Epidermal melanocyte (primary cell): ENCODE data around the gene DOCK1.

Experiments
- DNase-seq: peaks from one replicate; pipeline ENCODE4 v3.0.0; 2011; ENCODE audit warnings: low spot score; ENCODE audit not compliant: insufficient read length

Gene DOCK1

DNA sequence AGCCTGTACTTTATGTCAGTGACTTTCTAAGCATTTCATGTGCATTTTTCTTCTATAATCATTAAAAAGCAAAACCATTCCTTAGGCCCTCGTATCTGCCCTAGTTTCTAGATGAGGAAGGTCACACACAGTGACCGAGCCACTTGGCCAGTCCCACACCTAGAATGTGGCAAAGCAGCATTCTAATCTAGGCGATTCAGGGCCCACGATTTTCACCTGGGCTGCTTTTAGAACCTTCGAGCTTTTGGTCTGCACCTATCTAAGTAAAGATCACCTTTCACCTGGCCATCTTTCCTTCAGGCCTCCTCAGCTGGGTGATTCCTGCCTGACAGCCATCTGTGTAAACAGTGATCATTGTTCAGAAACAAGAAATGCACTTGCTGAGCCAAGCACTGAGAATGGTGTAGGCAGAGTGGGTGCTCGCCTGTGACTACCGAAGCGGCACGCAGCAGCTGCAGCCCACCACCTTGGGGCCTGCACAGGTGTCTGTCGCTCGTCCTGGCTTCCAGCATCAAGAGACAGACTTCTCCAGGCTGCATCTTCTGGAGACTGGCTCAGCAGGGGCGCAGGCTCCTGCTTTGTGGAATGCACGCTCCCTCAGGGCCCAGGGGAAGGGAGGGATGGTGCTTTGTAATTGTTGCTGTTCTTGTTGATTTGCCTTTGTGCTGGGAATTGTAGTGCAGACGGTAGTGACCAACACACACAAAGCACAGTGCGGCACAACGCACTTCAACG is 440.2 kb downstream of the DOCK1 start:
- no peak for DNase-seq

DNA sequence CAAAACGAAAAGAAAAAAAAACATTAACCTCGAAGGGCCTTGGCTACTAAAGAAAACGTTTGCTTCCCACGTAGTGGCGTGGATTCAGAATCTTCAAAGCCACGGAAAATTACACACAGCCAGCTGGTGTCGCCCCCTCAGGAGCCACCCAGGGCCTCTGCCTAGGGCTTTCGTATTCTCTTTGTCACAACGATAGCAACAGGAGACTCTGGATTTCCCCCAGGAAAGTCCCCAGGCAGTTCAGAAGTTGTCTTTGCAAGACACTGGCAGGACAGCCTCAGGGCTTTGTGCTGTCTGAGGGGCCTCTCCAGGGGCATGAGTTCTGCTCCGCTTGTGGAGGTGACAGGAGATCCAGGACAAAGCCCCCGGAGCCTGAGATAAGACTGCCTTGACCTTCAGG is 441.4 kb downstream of the DOCK1 start:
- DNase-seq = no peak

DNA sequence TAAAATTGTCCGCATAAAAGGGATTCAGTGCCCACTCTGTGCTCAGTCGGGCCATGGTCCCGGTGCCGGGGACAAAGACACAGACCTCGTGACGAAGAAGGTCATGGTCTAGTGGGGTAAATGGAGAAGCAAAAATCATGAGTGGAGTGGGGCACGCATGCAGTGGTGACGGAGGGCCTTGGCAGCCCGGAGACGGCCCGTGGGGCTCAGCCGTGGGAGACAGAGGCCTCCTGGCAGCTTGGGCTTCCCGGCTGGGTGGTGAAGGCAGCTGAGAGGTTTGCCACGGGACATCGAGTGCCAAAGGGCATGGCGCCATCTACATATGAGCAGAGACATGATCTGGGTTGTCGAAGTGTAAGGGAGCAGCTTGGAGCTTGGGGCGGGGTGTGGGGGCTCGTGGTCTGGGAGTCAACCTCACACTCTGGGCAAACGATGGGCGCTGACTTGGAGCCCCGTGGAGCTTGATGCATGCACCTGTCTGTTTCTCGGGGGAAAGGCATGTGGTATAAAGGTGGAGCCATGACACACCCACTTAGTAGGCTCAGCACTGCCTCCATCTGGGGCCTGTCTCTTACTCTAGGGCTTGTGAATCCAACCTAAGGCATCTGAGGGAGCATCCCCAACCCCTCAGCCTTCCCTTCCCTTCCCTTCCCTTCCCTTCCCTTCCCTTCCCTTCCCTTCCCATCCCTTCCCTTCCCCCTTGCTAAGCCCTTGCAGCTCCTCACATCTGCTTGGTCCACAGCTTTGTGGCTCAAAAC is 442.2 kb downstream of the DOCK1 start:
- DNase-seq = no peak

DNA sequence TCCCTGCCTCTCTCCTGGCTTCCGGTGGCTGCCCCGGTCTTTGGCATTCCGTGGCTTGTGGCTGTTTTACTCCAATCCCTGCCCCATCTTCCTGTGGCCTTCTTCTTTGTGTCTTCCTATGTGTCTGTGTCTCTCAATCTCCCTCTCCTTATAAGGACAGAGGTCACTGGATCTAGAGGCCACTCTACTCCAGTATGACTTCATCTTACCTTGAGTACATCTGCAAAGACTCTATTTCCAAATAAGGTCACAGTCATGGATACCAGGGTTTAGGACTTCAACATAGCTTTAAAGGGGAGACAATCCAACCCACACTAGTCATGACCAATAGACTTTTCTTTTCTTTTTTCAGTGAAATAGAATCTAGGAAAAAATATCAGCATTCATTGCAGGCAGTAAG is 444.5 kb downstream of the DOCK1 start:
- DNase-seq = no peak

DNA sequence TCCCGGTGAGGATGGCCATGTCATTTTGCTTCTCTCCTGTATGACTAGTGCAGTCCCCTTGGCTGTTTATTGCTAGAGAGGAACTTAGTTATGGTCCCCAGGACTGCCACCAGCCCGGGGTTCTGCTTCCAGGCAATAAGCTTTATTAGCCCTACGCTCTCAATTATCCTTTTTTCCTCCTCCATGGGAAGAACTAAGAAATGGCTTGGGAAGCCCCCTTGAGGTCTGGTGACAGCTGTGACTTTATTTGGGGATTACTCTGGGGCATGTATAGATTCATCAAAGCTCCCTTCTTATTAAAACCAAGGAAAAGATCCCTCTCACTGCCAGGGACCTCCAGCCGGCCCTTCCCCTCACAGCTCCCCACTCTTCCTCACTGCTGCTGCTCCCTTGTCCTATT is 446.3 kb downstream of the DOCK1 start:
- DNase-seq = no peak

DNA sequence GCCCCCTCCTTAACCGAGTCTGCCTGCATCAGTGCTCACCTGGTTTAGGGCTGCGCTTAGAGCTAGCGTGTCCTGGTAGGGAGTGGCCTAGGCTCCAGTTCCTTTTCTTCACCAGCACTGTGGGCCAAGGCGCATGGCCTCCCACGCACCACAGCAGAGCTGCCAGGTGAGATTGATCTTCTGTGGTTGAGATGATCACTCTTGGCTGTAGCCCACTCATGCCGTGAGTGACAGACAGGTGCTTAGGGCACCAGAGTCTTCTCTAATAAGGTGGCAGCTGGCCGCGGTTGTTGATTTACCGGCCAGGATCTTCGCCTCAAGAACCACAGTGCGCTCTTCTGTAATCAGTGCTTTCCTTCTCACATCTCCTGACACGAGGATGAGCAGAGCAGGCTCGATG is 448.3 kb downstream of the DOCK1 start:
- no peak for DNase-seq

DNA sequence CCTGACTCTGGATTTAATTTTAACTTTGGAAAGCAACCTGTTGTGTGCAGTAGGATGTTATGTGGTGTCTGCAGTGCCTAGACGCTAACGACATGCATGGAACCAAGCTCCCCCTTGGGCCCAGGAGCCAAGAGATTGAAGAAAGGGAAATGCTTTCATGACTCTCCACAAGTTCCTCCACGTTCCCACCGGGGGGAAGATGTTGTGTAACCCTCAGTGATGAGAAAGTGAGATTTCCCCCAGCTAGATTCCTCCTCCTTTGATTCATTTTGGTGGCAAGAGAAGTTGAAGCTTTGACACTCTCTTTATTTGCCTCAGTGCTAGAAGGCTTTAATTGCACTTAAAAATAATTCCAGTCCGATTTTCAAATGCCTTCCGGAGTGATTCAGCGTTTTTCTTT is 449.0 kb downstream of the DOCK1 start:
- DNase-seq = no peak

DNA sequence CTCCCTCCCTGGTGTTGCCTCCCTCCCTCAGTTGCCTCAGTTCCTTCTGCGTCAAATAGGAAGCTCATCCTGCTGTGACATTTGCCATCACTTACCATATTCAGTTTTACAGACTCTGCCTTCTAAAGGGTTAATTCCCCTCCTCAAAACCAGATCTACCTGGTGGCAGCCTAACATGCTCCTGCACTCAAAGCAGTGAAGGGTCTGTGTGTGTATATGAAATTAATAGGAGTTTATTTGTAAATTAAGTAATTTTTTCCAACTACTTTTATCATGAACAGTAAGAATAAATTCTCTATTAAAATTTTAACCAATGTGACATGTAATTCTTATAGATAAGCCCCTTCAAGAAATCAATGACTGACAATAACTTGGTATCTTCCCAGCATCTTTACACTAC is 449.8 kb downstream of the DOCK1 start:
- no peak for DNase-seq

DNA sequence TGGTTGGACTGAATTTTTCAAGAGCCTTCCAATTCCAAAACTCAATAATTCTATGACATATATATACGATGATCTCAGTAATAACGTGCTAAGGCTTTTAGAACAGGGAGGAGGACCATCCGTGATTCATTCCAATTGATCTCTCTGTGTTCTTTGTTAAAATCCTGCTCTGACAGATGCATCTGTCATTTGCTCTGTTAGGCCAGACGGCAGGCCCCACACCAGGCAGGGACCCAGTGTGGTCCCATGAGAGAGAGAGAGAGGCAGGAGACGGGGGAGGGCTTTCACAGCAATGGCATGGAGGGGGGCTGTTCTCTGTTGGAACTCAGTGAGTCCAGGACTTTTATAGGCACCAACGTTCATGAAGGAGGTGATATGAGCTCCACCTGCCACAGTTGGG is 451.1 kb downstream of the DOCK1 start:
- DNase-seq = no peak

DNA sequence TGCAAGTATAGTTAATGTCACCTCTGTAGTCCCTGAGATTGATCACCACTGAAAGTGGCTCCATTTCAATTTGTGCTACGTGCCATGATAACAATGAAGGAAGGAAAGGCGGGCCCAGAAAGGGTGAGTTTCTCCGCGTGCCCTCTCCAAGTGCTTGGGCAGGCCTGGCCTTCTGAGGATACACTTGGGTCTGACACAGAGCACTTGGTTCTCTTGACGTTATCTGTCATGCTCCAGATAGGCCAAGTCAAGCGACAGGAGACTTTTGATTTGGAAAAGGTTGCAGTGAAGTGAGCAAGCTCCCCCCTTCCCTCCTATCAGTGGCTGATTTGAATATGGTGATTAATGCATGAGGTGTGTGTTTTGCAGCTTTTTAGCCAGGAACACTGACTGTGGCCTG is 452.0 kb downstream of the DOCK1 start:
- DNase-seq = no peak

DNA sequence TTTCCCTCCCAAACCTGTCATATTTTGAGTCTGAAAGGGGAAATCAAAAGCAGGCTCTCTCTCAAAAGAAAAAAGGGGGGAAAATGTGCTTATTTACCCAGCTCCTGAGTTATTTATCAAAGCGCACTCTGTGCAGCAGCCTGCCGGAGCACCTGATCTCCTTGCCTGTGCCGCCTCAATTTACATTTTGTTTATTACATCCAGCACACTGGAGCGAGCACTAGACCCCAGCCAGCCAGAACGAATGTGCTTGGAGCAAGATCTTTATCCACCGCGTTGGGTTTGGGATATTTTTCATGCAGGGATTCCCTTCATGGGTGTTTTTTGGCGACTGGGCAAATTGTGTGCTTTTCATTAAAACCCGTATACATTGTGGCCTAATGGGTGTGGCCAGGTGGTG is 453.1 kb downstream of the DOCK1 start:
- no peak for DNase-seq

DNA sequence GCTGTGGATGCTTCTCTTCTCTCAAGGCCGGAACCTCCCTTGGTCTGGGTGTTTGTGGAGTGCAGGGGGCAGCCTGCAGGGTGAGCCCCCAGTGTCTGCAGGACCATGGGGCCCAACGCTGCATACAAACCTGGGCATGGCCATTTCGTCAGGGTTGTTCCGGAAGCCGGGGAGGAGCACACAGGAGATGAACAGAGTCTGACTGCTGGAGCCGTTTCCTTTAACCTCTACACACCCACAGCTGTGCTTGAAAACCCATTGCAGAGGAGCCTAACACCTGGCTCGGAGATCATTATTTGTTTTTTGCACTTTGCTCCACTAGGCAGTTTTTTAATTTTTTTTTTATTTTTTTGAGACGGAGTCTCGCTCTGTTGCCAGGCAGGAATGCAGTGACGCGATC is 458.8 kb downstream of the DOCK1 start:
- DNase-seq = no peak

DNA sequence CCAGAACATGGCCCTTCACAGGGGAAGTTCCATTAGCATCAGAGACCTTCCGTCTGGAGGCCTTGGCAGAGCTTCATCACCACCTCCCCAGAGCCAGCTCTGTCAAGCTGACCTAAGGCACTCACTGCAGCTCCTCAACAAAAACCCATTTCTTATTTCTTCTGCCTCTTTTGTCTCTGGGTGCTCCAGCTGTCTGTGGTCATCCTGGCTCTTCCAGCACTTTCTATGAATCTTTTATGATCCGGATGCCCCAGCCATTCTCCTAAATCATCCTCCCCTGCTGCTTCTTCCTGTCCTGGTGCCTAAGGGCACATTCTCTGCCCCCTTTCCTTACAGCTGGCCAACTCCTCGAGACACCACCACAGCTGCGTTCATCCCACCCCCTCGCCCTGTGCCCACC is 462.9 kb downstream of the DOCK1 start:
- DNase-seq = no peak

DNA sequence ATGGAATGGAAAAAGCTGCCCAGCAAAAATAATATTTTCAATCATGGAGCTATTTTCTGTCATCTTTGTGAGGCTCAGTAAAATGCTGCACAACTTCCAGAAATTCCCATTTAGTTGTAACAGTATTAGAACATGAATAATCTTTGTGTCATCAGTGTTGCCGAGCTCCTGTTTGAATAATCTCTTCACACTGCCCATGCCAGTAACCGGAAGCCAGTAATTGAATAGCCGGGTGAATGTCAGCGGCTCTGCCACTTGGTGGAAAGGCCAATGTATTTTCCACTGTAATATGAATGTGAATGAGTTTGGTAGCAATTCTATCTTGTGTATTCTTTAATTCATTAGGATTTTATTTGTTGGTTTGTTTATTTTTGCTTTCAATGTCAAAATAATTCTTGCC is 463.7 kb downstream of the DOCK1 start:
- no peak for DNase-seq

DNA sequence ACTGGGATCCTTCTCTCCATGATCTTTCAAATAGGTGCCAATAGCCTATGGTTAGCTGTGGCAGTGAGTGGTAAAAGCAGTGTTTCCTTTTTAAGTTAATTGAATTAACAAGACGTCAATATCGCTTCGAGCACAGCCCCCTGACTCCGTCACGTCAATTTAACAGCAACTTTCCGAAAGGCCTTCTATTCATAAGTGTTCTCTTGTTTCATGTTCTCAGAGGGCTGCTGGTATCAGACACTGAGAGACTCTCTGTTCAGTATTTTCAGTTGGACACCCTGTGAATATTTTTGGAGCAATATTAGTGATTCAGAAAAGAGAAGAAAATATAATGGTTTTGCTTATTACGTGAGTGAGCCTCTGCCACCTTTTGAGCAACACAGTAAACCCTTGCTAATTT is 465.4 kb downstream of the DOCK1 start:
- peak; percentile 38 for DNase-seq

DNA sequence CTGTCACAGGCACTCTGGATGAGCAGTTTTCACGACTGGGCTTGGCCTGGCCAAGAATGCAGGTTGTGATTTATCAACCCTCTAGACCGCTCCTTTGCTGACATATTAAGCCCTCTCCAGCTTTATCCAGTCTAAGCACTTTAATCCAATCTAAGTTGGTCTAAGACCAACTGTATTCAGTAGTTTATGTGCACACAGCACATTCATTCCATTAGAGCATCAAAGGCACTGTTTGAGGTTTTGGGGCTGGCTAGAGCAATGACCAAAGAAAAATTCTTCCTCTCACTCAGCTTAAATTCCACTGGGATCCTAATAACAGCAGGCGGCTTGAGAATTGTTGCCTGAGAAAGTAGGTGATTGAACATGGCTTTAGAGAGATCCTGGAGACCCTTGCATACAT is 467.1 kb downstream of the DOCK1 start:
- DNase-seq = no peak

DNA sequence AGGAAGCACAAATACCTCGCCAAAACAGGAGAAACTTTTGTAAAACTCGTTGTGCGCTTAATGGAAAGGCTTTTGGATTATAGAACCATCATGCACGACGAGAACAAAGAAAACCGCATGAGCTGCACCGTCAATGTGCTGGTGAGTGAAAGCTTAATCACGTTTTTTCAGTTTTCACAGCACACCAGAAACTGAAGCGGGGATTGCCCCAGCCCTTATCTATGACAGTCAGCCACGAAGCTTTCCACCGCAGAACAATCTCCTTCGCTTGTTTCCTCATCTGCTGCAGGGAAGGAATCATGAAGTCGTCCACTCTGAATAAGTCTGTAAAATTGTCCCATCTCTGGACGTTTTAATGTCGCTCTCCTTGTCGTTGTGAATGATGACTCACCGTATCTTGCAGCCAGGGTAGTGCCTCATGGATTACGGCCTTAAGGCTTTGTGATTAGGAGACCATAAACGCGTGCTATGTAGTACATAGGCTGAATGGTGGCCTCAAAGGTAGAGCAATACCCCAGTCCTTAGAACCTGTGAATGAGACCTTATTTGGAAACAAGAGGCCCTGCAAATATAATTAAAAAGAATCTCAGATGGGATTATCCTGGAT is 468.9 kb downstream of the DOCK1 start:
- no peak for DNase-seq

DNA sequence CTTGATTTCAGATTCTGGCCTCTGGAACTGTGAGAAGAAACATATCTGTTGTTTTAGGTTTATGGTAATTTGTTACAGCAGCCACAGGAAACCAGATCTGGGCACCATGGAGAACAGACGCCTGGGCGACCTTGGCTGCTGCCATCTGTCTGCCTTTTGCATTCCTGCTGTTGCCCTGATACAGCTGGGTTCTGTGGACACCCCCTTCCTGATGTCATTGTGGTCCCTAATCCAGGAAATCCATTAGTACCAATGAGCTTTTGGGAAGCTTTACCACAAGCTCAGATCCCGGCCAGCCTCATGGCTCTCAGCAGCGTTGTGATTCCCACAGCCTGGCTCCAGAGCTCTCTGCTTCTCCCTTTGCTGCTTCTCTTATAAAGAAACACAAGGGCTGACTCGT is 469.7 kb downstream of the DOCK1 start:
- no peak for DNase-seq

DNA sequence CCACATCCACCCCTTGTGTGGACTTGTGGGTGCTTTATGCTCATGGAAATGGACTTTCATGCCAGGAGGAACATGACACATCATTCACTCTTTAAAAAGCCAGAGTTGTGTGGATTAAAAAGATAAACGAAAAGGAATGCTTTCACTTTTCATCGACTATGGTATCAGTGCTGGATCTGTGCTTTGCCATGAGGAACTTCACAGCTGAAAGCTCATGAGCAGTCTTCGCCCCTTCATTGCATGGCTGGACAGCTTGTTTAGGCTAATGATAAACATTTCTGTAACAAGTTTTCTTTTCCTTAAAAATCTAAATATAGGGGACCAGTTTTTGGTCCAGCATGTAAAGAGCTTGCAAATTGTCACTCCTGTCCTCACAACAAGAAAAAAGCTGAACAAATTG is 470.2 kb downstream of the DOCK1 start:
- no peak for DNase-seq

DNA sequence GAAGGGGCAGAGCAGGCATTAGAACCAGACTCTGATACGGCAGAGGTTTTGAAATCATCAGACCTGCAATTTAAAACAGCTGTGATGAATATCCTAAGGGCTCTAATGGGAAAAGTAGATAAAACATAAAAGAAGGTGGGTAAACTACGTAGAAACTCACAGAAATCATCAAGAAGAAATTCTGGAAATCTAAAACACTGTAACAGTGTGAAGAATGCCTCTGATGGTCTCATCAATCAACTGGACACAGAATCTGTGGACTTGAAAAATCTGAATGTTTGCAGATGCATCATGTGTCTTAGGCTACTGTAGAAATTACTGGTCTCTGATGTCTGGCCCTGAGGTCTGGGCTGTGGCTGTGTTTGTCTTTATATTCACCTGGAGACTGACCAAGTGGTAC is 470.8 kb downstream of the DOCK1 start:
- DNase-seq = no peak

DNA sequence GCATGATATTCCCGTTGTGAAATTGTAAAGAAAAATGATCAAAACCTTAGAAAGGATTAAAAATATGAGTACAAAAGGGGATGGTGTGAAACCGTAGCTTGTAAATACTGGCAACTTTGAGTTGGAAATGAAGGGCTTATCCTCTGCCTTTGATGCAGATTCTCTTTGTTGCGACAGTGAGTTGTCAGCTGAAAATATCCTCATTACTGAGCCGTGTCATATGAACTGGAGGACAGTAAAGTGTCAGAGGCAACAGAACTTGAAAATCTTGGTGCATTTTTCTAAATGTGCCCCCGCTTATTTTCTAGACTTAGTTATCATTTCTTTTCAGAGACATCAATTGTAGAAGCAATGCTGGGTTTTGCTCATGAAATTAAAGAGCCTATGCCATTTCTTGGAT is 473.4 kb downstream of the DOCK1 start:
- DNase-seq = no peak

DNA sequence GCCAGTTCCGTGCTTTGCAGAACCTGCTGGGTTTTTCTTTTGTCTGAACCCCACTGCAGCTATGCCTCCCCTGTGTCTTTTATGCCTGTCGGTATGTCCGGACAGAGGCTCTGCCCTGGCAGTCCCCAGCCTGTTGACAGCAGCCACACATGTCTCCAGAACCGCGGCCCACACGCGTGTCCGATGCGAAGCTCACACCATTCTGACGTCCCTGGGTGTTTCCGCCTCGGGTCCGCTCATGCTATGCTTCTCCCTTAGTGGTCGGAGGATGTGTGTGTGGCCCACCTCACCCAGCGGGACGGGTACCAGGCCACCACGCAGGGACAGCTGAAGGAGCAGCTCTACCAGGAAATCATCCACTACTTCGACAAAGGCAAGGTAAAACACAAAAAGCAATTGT is 479.3 kb downstream of the DOCK1 start:
- no peak for DNase-seq

DNA sequence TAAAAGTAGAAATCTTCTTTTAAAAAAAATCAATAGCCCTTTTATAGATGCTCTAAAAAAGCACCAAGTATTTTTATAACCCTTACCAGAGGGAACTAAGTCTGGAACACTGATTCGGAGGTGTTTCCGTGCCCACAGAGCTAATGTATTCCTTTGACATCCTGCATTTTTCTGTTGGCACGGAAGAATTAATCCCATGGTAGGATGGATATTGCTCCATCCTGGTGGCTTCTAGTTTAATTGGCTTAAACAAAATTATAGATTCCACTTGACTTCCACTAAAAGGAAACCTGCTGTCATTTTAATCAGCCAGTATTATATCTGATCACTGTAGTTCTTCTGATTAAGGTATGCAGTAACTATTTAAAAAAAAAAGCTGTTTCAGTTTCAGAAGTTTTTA is 479.8 kb downstream of the DOCK1 start:
- DNase-seq = no peak
